Vagina (tissue), 2 donors: ENCODE data around the gene ARHGAP32. TPM values are rescaled to one million over a fixed set of nuclear protein-coding genes. Genes with fewer than 3 reads are reported as not detected.

ENCODE experiments used
- DNase-seq, 2 donors: peaks; one replicate each; pipeline ENCODE4 v3.0.0-alpha.2; 2017; ENCODE audit errors: extremely low spot score in 2 of 2
- H3K27ac ChIP-seq: fragments of 200-600 bp; sonication (generic); one replicate; pipeline ENCODE4 v1.5.1; 2019
- H3K27me3 ChIP-seq: fragments of 200-600 bp; sonication (generic); one replicate; pipeline ENCODE4 v1.5.1; 2019
- H3K36me3 ChIP-seq, 2 donors: fragments of 200-600 bp; sonication (generic); one replicate each; pipeline ENCODE4 v1.5.1; 2017 to 2019
- H3K4me1 ChIP-seq: fragments of 200-600 bp; sonication (generic); one replicate; pipeline ENCODE4 v1.5.1; 2019
- H3K4me3 ChIP-seq, 2 donors: fragments of 200-600 bp; sonication (generic); 1 replicate in 1 of 2; 2 replicates in 1 of 2; pipeline ENCODE4 v1.5.1; 2016 to 2019
- H3K9me3 ChIP-seq: fragments of 200-600 bp; sonication (generic); one replicate; pipeline ENCODE4 v1.5.1; 2019
- POLR2A ChIP-seq, 2 donors: fragments of 450-650 bp; IDR thresholded peaks; one replicate each; pipeline ENCODE4 v1.6.1; 2017; ENCODE audit warnings: antibody characterized with exemption in 2 of 2, mild to moderate bottlenecking in 2 of 2, moderate library complexity in 2 of 2
- POLR2AphosphoS5 ChIP-seq, 2 donors: sonication (generic); formaldehyde crosslinking; IDR thresholded peaks; one replicate each; pipeline ENCODE4 v1.9.0; 2017; ENCODE audit warnings: antibody characterized with exemption in 2 of 2, mild to moderate bottlenecking in 2 of 2, low read depth in 1 of 2; ENCODE audit not compliant: insufficient read depth in 1 of 2
- intact Hi-C: fragments of 100-400 bp; cut with DNase I; formaldehyde crosslinking; loops from one replicate; pipeline ENCODE4 v1.15.1; 2023
- total RNA-seq: library from RNA; depleted of rRNA; stranded (reverse); fragments of >200 nt; gene quantifications from one replicate; pipeline ENCODE4 v1.2.3, GENCODE V29; 2016
- TF ChIP-seq, protein P1 (sequence below), 3 experiments: fragments of 450-650 bp in 2 of 3; fragments of 200-600 bp in 1 of 3; sonication (generic) in 1 of 3; IDR thresholded peaks; one replicate each; pipeline ENCODE4 v1.5.1; 2017 to 2019; ENCODE audit warnings: antibody characterized with exemption in 3 of 3, mild to moderate bottlenecking in 2 of 3, moderate library complexity in 2 of 3

The ARHGAP32 gene
- total RNA-seq, 1 donor from 2014 or later, result 42.0 TPM

DNA sequence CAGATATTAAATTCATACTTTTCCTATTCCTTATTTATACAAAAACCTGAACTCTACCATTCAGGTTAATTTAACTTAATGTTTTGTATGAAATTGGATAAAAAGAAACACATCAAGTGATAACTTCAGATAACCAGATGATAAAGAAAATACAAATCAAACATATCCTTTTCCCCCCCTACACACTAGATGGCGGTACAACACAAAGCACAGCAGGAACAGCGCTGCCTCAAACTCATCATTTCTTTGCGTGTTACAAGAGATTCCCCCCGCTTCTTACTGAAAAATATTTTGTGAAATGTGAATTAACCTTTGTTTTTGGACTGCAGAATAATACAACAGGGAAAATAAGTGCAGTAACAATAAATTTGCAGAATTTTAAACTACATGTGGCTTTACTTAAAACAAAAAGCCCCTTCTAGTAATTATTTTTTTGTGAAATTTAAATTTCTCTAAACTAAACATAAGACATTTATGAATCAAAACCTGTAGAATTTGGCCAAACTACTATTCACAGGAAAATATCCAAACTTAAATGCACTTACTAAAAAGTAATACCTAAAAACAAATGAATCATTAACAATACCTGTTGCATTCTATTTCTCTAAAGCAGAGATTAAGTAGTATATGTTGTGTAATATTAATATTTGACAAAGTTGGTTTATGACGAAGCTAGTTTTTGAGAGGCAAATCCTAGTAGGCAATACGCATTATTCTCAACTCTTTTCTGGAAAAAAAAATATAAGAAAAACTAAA, 74.4 kb downstream of the ARHGAP32 start:
- Histone ChIP-seq H3K27me3 (no peaks in the 10 kb centered on the region), H3K4me1 (no peaks in the 10 kb centered on the region), H3K36me3 (no peaks in the 10 kb centered on the region), H3K27ac (no peak overlapping the region), H3K4me3 (no peak overlapping the region), H3K9me3 (no peaks in the 10 kb centered on the region)
- TF ChIP-seq POLR2A (IDR thresholded peaks at IDR 0.05), result no peak
- TF ChIP-seq, protein P1, sequence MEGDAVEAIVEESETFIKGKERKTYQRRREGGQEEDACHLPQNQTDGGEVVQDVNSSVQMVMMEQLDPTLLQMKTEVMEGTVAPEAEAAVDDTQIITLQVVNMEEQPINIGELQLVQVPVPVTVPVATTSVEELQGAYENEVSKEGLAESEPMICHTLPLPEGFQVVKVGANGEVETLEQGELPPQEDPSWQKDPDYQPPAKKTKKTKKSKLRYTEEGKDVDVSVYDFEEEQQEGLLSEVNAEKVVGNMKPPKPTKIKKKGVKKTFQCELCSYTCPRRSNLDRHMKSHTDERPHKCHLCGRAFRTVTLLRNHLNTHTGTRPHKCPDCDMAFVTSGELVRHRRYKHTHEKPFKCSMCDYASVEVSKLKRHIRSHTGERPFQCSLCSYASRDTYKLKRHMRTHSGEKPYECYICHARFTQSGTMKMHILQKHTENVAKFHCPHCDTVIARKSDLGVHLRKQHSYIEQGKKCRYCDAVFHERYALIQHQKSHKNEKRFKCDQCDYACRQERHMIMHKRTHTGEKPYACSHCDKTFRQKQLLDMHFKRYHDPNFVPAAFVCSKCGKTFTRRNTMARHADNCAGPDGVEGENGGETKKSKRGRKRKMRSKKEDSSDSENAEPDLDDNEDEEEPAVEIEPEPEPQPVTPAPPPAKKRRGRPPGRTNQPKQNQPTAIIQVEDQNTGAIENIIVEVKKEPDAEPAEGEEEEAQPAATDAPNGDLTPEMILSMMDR (IDR thresholded peaks at IDR 0.05), result peak; percentile 71 to 80 (median 78)
- no peak for DNase-seq
- intact Hi-C loops, result no loop called here

DNA sequence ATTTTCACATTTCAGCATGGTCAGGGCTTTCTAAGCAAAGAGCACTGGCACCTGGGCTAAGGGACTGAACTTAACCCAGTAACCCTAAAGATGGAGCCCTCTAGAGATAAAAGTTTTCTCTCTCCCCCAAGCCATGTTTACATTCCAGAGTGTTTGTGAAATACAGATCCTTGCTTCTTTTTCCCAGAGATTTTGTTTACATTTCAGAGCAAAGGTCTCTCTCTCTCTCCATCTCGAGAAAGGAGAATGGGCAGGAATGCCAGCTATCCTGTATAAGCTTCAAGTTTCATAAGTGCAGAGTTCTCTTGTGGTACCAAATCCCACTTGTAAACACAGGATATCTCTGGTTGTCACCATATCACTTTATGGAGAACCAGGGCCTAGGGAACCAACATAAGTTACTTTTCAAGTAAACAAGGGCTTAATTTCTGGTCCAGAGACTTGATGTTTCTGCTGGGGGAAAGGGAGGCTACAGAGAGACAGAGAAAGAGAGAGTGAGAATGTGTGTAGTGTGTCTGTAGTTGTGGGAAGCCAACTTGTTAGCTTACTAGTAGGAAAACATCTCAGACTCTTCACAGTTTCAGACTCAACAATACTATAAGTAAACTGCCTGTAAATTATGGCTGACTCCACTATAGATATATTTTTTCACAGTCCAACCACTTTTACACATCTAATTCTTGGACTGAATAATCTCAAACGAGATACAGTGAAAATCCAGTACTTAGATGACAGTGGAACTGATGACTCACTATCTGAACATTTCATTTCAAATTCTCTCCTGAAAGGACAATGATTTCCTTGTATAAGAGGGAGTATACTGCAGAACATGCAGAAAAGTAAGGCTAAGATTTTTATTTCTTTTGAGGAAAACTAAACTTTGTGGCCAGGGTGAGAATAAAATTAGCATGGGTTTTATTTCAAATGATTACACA, 76.2 kb downstream of the ARHGAP32 start:
- H3K27me3 ChIP-seq, result no peaks in the 10 kb centered on the region
- no peak overlapping the region for H3K27ac ChIP-seq
- H3K4me3 ChIP-seq, result no peak overlapping the region
- H3K4me1 ChIP-seq, result no peaks in the 10 kb centered on the region
- intact Hi-C loops, result no loop called here
- DNase-seq, result no peak
- H3K36me3 ChIP-seq, result no peaks in the 10 kb centered on the region
- no peaks in the 10 kb centered on the region for H3K9me3 ChIP-seq
- TF ChIP-seq POLR2AphosphoS5 (IDR thresholded peaks at IDR 0.05; ENCODE audit: insufficient read depth in 1 of 2, low read depth in 1 of 2) (no peak), POLR2A (IDR thresholded peaks at IDR 0.05) (no peak)
- TF ChIP-seq, protein P1 (IDR thresholded peaks at IDR 0.05), result no peak

DNA sequence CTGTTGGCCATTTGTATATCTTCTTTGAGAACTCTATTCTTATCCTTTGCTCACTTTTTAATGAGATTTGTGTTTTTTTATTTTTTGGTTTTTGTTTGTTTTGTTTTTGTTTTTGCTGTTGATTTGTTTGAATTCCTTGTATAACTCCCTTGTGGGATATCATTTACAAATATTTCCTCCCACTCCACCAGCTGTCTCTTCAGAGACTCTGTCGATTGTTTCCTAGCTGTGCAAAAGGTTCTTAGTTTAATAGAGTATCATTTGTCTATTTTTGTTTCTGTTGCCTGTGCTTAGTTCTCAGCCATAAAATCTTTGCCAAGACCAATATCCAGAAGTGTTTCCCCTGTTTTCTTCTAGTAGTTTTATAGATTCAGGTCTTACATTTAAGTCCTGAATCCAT, 82.4 kb downstream of the ARHGAP32 start:
- intact Hi-C loops, result no loop called here
- TF ChIP-seq, protein P1 (IDR thresholded peaks at IDR 0.05), result no peak
- TF ChIP-seq POLR2A (IDR thresholded peaks at IDR 0.05) (no peak), POLR2AphosphoS5 (IDR thresholded peaks at IDR 0.05; ENCODE audit: insufficient read depth in 1 of 2, low read depth in 1 of 2) (no peak)
- H3K27ac ChIP-seq, result no peak overlapping the region
- no peak for DNase-seq
- H3K9me3 ChIP-seq, result peaks cover 6% of the 10 kb centered on the region
- H3K4me3 ChIP-seq, result no peak overlapping the region
- no peaks in the 10 kb centered on the region for H3K36me3 ChIP-seq
- no peaks in the 10 kb centered on the region for H3K27me3 ChIP-seq
- no peaks in the 10 kb centered on the region for H3K4me1 ChIP-seq

DNA sequence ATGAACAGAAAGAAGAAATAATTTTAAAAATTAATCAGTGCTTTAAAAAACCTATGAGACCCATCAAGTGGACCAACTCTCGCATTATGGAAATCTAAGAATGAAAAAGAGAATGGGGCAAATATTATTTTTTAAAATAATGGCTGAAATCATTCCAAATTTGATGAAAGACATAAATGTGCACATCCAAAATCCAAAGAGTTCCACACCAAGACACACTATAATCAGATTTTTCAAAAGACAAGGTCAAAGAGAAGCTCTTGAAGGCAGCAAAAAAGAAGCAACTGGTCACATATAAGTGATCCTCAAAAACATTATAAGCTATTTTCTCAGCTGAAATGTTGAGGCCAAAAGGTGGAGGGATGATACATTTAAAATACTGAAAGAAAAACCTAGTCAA, 85.3 kb downstream of the ARHGAP32 start:
- Histone ChIP-seq H3K4me1 (no peaks in the 10 kb centered on the region), H3K4me3 (no peak overlapping the region), H3K27ac (no peak overlapping the region), H3K9me3 (peaks cover 6% of the 10 kb centered on the region), H3K36me3 (no peaks in the 10 kb centered on the region), H3K27me3 (no peaks in the 10 kb centered on the region)
- TF ChIP-seq POLR2AphosphoS5 (IDR thresholded peaks at IDR 0.05; ENCODE audit: insufficient read depth in 1 of 2, low read depth in 1 of 2) (no peak), POLR2A (IDR thresholded peaks at IDR 0.05) (no peak)
- TF ChIP-seq, protein P1 (IDR thresholded peaks at IDR 0.05), result no peak
- no peak for DNase-seq
- intact Hi-C loops, result no loop called here
